ENCODE measurements around the gene GTF3C2.

Gene GTF3C2

GRCh38 chr2:27291865-27292264 lies 64.7 kb downstream of the GTF3C2 start:
- DNase-seq: peak in 1 of 2 experiments; percentile 8

GRCh38 chr2:27290549-27290948 lies 66.0 kb downstream of the GTF3C2 start:
- DNase-seq: no peak

GRCh38 chr2:27288610-27289009 lies 68.0 kb downstream of the GTF3C2 start:
- no peak for DNase-seq

GRCh38 chr2:27285481-27285880 lies 71.1 kb downstream of the GTF3C2 start:
- DNase-seq: no peak

- DNase-seq: no peak
Observed at GRCh38 chr2:27284996-27285395, 71.6 kb downstream of the GTF3C2 start.

- DNase-seq: peak; percentile 77 to 83
Observed at GRCh38 chr2:27282892-27283291, 73.7 kb downstream of the GTF3C2 start.

GRCh38 chr2:27281855-27282559 lies 74.6 kb downstream of the GTF3C2 start, which contains the start of gene TRIM54:
TRIM54 (plus strand) TSS chr2:27282429; CDS start chr2:27282732, 303 bp downstream.
- peak in 1 of 2 experiments; percentile 27 for DNase-seq

GRCh38 chr2:27281442-27281841 lies 75.1 kb downstream of the GTF3C2 start:
- no peak for DNase-seq

- no peak for DNase-seq
Observed at GRCh38 chr2:27280826-27281225, 75.7 kb downstream of the GTF3C2 start.

- DNase-seq: no peak
Observed at GRCh38 chr2:27278010-27278409, 78.6 kb downstream of the GTF3C2 start.

All from SHP77 (cell line).